Measurements from ENCODE around the gene IDH2.
A peak's percentile ranks its signal among the peaks of the same experiment; 100 is the strongest.
"Not testable (repeated sequence)": the region's sequence is repeated elsewhere in the genome, so short reads cannot be mapped to it uniquely, and the experiment has no call there.

IDH2 gene

GRCh38 chr15:90101969-90102890 is at the start of gene IDH2:
IDH2 (minus strand) TSS chr15:90102468; CDS start chr15:90102390, 78 bp downstream.
- DNase-seq (ENCODE audit: low read depth in 2 of 2) = peak; percentile 46 to 57

GRCh38 chr15:90150551-90150950 is 48.3 kb upstream of the IDH2 start:
- DNase-seq (ENCODE audit: low read depth in 2 of 2) = not testable (repeated sequence)

- no peak for DNase-seq (ENCODE audit: low read depth in 2 of 2)
These were observed 47.5 kb upstream of the IDH2 start for GRCh38 chr15:90149609-90150340.

DNA sequence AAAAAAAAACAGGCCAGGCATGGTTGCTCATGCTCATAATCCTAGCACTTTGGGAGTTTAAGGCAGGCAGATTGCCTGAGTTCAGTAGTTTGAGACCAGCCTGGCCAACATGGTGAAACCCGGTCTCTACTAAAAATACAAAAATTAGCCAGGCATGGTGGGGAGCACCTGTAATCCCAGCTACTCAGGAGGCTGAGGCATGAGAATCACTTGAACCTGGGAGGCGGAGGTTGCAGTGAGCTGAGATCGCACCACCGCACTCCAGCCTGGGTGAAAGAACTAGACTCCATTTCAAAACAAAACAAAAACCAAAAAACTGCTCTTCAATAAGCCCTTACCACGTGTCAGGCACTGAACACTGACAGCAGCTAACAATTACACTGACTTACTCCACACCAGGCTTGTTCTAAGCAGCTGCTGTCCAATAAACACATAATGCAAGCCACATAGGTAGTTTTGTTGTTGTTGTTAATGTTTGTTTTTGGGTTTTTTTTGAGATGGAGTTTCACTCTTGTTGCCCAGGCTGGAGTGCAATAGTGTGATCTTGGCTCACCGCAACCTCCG is 44.0 kb upstream of the IDH2 start:
- DNase-seq (ENCODE audit: low read depth in 2 of 2) = not testable (repeated sequence)

- DNase-seq (ENCODE audit: low read depth in 2 of 2) = no peak
These were observed 43.5 kb upstream of the IDH2 start for GRCh38 chr15:90145761-90146160.

- no peak for DNase-seq (ENCODE audit: low read depth in 2 of 2)
These were observed 43.0 kb upstream of the IDH2 start for GRCh38 chr15:90145259-90145658.

- DNase-seq (ENCODE audit: low read depth in 2 of 2) = peak; percentile 36 to 58
These were observed 40.9 kb upstream of the IDH2 start for GRCh38 chr15:90143166-90143655.

DNA sequence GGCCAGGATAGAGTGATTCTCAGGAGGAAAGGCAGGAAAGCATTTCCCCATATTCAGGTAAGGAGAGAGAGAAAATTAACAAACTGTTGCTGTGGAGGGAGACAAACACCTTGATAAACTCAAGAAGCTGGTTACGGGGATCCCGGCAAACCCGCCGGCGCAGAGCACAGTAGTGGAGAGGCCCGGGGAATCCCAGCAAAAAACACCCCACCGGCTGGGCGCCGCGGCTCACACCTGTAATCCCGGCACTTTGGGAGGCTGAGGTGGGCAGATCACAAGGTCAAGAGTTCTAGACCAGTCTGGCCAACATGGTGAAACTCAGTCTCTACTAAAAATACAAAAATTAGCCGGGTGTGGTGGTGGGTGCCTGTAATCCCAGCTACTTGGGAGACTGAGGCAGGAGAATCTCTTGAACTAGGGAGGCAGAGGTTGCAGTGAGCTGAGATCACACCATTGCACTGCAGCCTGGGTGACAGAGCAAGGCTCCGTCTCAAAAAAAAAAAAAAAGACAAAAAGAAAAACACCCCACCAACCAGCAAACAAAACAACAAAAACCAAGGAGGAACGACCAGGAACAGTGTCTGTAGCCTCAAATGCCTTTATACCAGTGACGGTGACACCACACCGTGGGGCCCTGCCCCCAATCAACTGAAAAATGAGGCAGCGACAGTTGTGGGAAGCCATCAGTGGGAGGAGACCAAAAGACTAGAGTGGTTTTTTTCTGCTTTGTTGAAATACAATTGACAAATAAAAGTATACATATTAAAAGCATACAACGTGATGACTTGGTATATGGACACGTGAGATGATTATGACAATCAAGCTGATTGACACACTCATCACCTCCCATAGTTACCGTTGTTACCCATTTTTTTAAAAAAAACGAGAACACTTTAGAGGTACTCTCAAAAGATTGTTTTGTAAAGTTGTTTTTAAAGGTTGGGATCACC is 40.2 kb upstream of the IDH2 start:
- DNase-seq (ENCODE audit: low read depth in 2 of 2) = peak; percentile 13 to 17

- DNase-seq (ENCODE audit: low read depth in 2 of 2) = no peak
These were observed 39.4 kb upstream of the IDH2 start for GRCh38 chr15:90141646-90142045.

DNA sequence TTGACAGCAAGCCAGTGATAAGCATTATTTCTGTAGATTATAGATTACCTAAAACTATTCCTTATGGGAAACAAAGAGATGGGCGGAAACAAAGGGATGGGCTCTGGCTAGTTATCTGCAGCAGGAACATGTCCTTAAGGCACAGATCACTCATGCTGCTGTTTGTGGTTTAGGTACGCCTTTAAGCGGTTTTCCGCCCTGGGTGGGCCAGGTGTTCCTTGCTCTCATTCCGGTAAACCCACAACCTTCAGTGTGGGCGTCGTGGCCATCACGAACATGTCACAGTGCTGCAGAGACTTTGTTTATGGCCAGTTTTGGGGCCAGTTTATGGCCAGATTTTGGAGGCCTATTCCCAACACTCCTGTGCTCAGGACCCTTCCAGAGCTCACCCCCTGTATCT is 37.3 kb upstream of the IDH2 start:
- peak in 1 of 2 donors; percentile 6 for DNase-seq (ENCODE audit: low read depth in 2 of 2)

DNA sequence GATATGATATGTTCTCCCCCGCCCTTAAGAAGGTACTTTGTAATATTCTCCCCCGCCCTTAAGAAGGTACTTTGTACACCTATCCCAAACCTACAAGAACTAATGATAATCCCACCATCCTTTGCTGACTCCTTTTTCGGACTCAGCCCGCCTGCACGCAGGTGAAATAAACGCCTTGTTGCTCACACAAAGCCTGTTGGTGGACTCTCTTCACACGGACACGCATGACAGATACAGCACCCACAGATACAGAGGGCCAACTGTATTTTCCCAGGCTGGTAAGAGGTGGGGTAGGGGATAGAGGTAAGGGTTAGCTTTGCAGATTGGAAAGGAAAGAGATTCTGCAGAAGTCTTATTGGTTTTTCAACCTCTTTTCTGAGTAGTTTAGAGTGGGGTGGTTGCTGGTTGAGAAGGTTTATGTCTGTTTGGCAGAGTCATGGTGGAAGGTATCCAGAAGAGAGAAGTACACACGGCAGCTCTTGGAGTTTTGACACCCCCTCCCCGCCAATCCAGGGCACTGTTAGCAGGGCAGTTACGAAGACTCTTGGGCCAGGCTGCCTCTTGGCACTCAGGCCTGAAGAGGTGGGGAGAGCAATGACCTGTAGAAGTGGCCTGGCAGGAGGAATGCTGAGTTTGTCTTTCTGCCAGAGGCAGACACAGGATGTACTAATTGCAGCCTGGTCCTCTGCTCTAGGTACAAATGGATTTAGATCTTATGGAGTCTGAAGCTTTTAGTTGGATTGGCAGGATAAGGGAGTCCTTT is 36.0 kb upstream of the IDH2 start:
- no peak for DNase-seq (ENCODE audit: low read depth in 2 of 2)

DNA sequence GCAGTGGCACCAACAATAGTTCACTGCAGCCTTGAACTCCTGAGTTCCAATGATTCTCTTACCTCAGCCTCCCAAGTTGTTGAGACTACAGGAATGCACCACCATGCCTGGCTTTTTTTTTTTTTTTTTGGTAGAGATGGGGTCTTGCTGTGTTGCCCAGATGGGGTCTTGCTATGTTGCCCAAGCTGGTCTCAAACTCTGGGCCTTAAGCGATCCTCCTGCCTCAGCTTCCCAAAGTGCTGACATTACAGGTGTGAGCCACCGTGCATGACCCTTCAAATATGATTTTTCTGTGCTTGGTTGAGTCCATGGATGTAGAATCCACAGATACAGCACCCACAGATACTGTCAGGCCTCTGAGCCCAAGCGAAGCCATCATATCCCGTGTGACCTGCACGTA is 30.2 kb upstream of the IDH2 start:
- DNase-seq (ENCODE audit: low read depth in 2 of 2) = no peak

- DNase-seq (ENCODE audit: low read depth in 2 of 2) = no peak
These were observed 29.6 kb upstream of the IDH2 start for GRCh38 chr15:90131848-90132247.

DNA sequence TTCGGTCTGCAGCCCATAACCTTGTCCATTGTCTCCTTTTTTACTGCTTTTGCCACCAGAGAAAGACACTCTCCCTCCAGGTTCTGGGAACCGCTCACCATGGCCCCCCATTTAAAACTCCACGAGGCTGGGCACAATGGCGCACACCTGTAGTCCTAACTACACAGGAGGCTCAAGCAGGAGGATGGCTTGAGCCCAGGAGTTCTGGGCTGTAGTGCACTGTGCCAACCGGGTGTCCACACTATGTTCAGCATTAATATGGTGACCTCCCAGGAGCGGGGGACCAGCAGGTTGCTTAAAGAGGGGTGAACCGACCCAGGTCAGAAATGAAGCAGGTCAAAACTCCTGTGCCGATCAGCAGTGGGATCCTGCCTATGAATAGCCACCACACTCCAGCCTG is 28.0 kb upstream of the IDH2 start:
- no peak for DNase-seq (ENCODE audit: low read depth in 2 of 2)

GRCh38 chr15:90126596-90127435 is 24.5 kb upstream of the IDH2 start:
- no peak for DNase-seq (ENCODE audit: low read depth in 2 of 2)

DNA sequence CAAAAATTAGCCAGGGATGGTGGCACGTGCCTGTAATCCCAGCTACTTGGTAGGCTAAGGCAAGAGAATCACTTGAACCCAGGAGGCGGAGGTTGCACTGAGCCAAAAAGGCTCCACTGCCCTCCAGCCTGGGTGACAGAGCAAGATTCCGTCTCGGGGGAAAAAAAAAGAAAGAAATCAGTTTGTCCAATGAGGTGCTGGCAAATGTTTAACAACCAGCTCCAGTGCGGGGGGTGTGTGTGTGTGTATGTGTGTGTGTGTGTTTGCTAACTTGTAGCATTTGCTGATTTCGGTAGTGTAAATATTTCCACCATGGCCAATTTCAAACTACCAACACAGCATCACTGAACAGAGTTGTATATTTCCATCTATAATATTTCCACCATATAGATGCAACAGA is 23.8 kb upstream of the IDH2 start:
- no peak for DNase-seq (ENCODE audit: low read depth in 2 of 2)

GRCh38 chr15:90124507-90124906 is 22.2 kb upstream of the IDH2 start:
- no peak for DNase-seq (ENCODE audit: low read depth in 2 of 2)

- DNase-seq (ENCODE audit: low read depth in 2 of 2) = no peak
These were observed 18.8 kb upstream of the IDH2 start for GRCh38 chr15:90121086-90121485.

DNA sequence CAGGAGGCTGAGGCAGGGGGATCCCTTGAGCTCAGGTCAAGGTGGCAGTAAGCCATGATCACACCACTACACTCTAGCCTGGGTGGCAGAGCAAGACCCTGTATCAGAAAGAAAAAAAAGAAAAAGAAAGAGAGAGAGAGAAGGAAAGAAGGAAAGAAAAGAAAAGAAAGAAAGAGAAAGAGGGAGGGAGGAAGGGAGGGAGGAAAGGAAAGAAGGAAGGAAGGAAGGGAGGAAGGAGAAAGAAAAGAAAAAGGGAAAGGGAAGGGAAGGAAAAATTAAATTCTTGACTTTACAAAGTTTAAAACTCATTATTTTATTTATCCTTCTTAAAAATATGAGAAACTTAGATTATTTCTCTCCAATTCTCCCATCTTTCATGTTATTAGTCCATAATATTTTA is 17.1 kb upstream of the IDH2 start:
- DNase-seq (ENCODE audit: low read depth in 2 of 2) = no peak

DNA sequence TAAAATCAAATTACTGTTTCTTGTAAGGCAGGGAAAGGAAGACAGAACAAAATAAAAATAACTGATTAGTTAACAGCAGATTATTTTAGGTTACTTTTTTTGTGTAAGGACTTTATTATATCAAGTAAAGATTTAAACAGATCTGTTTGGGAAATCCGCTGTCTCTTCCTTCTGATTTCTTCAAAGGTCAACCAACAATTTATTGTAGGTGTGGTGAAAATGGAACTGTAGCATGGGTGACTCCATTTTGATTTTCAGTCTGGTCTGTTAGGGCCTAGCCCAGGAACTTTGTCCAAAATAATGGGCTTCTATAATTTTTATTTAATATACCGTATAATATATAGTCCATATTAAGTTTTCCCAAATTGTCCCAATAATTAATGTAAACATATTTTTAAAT is 13.5 kb upstream of the IDH2 start:
- DNase-seq (ENCODE audit: low read depth in 2 of 2) = no peak
